Glomerular endothelial cell (primary cell): ENCODE measurements around the gene PFDN2. TPM values are rescaled to one million over a fixed set of nuclear protein-coding genes. Genes with fewer than 3 reads are reported as not detected.

ENCODE experiments used
- DNase-seq: peaks from one replicate; pipeline ENCODE4 v3.0.0-alpha.2; 2011; ENCODE audit warnings: low read depth, low spot score; ENCODE audit errors: extremely low read depth
- total RNA-seq: library from RNA; depleted of rRNA; stranded (reverse); fragments of >200 nt; gene quantifications from 2 replicates; pipeline ENCODE4 v1.2.3, GENCODE V29; 2015

The PFDN2 gene
- total RNA-seq, 1 donor from 2014 or later, result 78.2 TPM

GRCh38 chr1:161061419-161061818, 56.4 kb downstream of the PFDN2 start:
- no peak for DNase-seq

DNA sequence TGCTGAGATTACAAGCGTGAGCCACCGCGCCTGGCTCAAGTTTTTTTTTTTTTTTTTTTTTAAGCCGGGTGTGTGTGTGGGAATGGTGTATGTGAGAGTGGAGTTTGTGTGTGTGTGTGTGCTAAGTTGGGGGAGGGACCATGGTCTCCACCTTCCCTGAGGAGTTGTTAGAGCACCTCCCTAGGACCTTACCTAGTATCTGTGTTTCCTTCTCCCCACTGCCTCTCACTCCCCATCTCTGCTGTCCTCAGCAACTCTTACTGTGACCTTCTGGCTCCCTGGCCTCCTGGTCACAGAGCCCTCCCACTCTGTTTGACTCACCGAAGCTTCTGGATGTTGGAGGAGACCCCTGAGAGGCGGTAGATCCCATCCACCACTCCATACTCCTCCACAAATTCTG, 58.5 kb downstream of the PFDN2 start:
- no peak for DNase-seq

DNA sequence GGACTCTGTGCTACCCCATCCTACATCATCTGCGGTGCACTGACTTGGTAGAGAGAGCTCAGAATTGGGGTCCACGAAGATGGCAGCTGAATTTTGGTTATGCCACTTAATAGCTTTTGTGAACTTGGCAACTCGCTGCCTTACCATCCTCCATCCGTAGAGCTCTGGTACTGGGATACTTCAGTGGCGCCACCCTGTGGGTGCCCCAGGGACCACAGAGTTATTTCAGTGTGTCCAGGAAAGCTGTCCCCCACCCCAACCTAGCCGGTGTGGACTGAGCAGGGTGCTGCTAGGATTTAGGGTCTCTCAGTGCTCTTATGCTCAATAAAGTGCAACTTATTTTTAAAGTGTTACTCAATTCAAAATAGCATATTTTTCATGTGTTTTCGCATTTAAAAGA, 63.0 kb downstream of the PFDN2 start:
- no peak for DNase-seq

DNA sequence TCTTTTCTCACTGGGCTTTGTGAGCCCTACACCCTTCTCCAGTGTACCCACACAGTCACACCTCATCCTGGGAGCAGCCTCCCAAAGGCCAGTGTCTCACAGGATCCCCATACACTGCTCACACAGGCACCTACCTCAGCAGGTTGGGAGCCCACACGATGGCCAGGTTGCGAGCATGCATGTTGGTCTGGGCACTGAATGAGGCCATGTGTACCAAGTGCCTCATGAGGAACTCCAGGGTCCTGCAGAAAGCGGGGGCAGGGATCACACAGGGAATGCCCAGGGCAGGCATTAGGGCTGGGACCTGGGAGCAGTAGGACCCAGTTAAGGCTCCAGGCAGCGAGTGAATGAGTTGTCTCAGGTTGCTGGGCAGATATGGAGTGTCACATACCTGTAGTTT, 63.6 kb downstream of the PFDN2 start:
- no peak for DNase-seq

GRCh38 chr1:161052899-161053298, 64.9 kb downstream of the PFDN2 start:
- no peak for DNase-seq

DNA sequence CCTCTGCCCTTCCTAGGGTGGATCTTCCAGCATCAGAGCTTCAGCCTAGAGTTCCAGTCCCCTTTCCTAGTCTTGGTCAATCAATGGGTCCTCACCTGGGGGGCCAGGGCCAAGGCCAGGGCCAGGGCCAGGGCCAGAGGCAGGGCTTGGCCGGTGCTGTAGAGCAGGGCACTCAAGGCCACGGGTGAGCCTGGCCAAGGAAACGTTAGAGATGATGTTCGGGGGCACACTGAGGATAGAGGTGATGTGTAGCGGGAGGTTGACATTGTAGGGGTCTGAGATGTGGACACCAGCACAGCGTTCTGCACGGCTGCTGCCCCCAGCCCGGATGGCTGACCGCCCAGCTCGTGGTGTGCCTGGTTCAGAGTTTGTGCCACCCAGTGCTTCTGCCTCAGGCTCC, 66.6 kb downstream of the PFDN2 start:
- no peak for DNase-seq

Other genes with a start within 250 kb of the PFDN2 start
- gene ITLN1, start 232.9 kb downstream of the PFDN2 start, total RNA-seq, result not detected in 2 replicates
- not detected in 2 replicates for gene ITLN2, start 163.2 kb downstream of the PFDN2 start, total RNA-seq
- gene F11R, start 96.9 kb downstream of the PFDN2 start, total RNA-seq, result 133 and 134 TPM in 2 replicates
- 0.82 and 7.1 TPM in 2 replicates for gene TSTD1, start 79.1 kb downstream of the PFDN2 start, total RNA-seq
- gene USF1, start 72.1 kb downstream of the PFDN2 start, total RNA-seq, result 56.8 and 68.4 TPM in 2 replicates
- gene ARHGAP30, start 48.1 kb downstream of the PFDN2 start, total RNA-seq, result not detected in 2 replicates
- 0.76 TPM in 1 of 2 replicates, not detected in the other for gene NECTIN4, start 28.5 kb downstream of the PFDN2 start, total RNA-seq
- gene KLHDC9, start 19.7 kb downstream of the PFDN2 start, total RNA-seq, result 5.3 and 7.2 TPM in 2 replicates
- 16.4 and 22.6 TPM in 2 replicates for gene NIT1, start 68 bp upstream of the PFDN2 start, total RNA-seq
- 35.5 and 43.8 TPM in 2 replicates for gene DEDD, start 14.6 kb upstream of the PFDN2 start, total RNA-seq
- 58.5 and 107 TPM in 2 replicates for gene UFC1, start 35.9 kb upstream of the PFDN2 start, total RNA-seq
- 9.8 and 13.1 TPM in 2 replicates for gene USP21, start 41.5 kb upstream of the PFDN2 start, total RNA-seq
- 17.2 and 23.5 TPM in 2 replicates for gene PPOX, start 48.4 kb upstream of the PFDN2 start, total RNA-seq
- gene B4GALT3, start 59.5 kb upstream of the PFDN2 start, total RNA-seq, result 38.4 and 43.5 TPM in 2 replicates
- gene ADAMTS4, start 81.0 kb upstream of the PFDN2 start, total RNA-seq, result 16.6 and 23.8 TPM in 2 replicates
- gene NDUFS2, start 84.3 kb upstream of the PFDN2 start, total RNA-seq, result 113 and 141 TPM in 2 replicates
- gene FCER1G, start 97.3 kb upstream of the PFDN2 start, total RNA-seq, result 1.7 TPM in 1 of 2 replicates, not detected in the other
- gene APOA2, start 105.6 kb upstream of the PFDN2 start, total RNA-seq, result not detected in 2 replicates
- 9.7 and 15.0 TPM in 2 replicates for gene TOMM40L, start 108.0 kb upstream of the PFDN2 start, total RNA-seq
- gene NR1I3, start 120.2 kb upstream of the PFDN2 start, total RNA-seq, result not detected in 2 replicates
- not detected in 2 replicates for gene PCP4L1, start 140.7 kb upstream of the PFDN2 start, total RNA-seq
- 3.4 and 4.7 TPM in 2 replicates for gene MPZ, start 191.9 kb upstream of the PFDN2 start, total RNA-seq
- gene SDHC, start 196.3 kb upstream of the PFDN2 start, total RNA-seq, result 69.4 and 92.9 TPM in 2 replicates
- gene CFAP126, start 249.8 kb upstream of the PFDN2 start, total RNA-seq, result not detected in 2 replicates